Lower lobe of right lung (tissue), 2 donors: ENCODE results near the gene MIER3. TPM values are rescaled to one million over a fixed set of nuclear protein-coding genes. Genes with fewer than 3 reads are reported as not detected.

Experiments
- ATAC-seq, 2 donors: fragments of 200-7000 bp; cut with Tn5 transposase; one replicate each; pipeline ENCODE4 v1.9.1; 2020 to 2022; ENCODE audit warnings: mild to moderate bottlenecking in 2 of 2, moderate library complexity in 2 of 2
- DNase-seq: peaks from one replicate; pipeline ENCODE4 v3.0.0-alpha.2; 2020
- H3K27ac ChIP-seq: fragments of 200-600 bp; one replicate; pipeline ENCODE4 v1.8.0; 2022
- H3K27me3 ChIP-seq: fragments of 200-600 bp; one replicate; pipeline ENCODE4 v1.8.0; 2022; ENCODE audit warnings: low read depth
- H3K36me3 ChIP-seq: fragments of 200-600 bp; one replicate; pipeline ENCODE4 v1.8.0; 2022; ENCODE audit warnings: mild to moderate bottlenecking
- H3K4me1 ChIP-seq: fragments of 200-600 bp; one replicate; pipeline ENCODE4 v1.8.0; 2022
- H3K4me3 ChIP-seq: fragments of 200-600 bp; one replicate; pipeline ENCODE4 v1.8.0; 2022; ENCODE audit warnings: mild to moderate bottlenecking
- H3K9me3 ChIP-seq: fragments of 200-600 bp; one replicate; pipeline ENCODE4 v1.8.0; 2022
- intact Hi-C: fragments of 100-400 bp; cut with DNase I; formaldehyde crosslinking; loops from one replicate; pipeline ENCODE4 v1.11.0; 2022
- total RNA-seq: library from RNA; stranded (reverse); fragmentation: NEBNext Ultra II Directional; extraction: Animal tissue kit (Norgen Biotek cat#: 25700); gene quantifications from one replicate; pipeline ENCODE4 v1.2.1, GENCODE V29; 2021
- TF ChIP-seq, protein P1 (sequence below): fragments of 200-600 bp; IDR thresholded peaks from one replicate; pipeline ENCODE4 v1.8.0; 2022; ENCODE audit warnings: antibody characterized with exemption, mild to moderate bottlenecking
- donor health status: DM: no; HTN: yes; CAD: no; lungs with severe emphysema.

The MIER3 gene
- total RNA-seq, 1 donor from 2014 or later: 20.1 TPM

DNA sequence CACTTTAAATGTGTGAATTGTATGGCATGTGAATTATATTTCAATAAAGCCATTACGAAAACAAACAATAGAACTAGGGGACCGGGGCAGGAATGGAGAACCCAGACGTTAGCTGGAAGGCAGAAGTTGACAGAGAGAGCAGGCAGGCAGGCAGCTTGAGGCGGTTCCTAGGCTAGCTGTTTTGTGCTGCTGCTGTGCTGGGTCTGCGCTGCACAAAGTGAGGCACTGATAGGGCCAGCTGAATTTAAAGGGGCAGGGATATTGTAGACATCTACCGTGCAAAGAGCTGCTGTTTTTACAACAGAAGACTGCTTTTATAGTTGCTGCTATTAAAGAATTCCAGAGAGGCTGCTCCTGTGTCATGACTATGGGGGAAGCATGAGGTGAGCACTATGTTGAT is 21.6 kb upstream of the MIER3 start:
- TF ChIP-seq, protein P1, sequence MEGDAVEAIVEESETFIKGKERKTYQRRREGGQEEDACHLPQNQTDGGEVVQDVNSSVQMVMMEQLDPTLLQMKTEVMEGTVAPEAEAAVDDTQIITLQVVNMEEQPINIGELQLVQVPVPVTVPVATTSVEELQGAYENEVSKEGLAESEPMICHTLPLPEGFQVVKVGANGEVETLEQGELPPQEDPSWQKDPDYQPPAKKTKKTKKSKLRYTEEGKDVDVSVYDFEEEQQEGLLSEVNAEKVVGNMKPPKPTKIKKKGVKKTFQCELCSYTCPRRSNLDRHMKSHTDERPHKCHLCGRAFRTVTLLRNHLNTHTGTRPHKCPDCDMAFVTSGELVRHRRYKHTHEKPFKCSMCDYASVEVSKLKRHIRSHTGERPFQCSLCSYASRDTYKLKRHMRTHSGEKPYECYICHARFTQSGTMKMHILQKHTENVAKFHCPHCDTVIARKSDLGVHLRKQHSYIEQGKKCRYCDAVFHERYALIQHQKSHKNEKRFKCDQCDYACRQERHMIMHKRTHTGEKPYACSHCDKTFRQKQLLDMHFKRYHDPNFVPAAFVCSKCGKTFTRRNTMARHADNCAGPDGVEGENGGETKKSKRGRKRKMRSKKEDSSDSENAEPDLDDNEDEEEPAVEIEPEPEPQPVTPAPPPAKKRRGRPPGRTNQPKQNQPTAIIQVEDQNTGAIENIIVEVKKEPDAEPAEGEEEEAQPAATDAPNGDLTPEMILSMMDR: no peak
- H3K4me1 ChIP-seq: no peaks in the 10 kb centered on the region
- no peaks in the 10 kb centered on the region for H3K36me3 ChIP-seq
- H3K27ac ChIP-seq: no peak overlapping the region
- intact Hi-C loops: no loop called here
- H3K4me3 ChIP-seq: no peak overlapping the region
- H3K9me3 ChIP-seq: no peaks in the 10 kb centered on the region
- H3K27me3 ChIP-seq: no peaks in the 10 kb centered on the region
- DNase-seq (no peak), ATAC-seq (no peak)

DNA sequence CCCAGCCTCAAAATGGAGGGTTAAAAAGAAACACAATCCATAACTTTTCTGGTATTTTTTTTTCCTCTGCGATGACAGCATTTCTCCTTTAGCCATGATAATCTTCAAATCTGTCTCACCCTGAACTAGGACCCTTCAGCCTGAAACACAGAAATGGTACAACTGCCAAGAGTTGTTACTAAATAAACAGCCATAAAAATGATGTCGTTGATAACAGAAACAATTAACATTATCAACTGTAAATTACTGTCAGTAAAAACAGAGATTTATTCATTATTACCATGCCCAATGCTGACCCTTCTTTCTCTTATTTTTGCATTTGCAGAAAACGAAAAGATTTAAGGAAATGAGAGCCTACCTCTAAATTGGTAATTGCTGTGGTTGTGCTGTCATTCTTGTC is 19.4 kb upstream of the MIER3 start:
- intact Hi-C loops: no loop called here
- Histone ChIP-seq H3K27me3 (no peaks in the 10 kb centered on the region), H3K27ac (no peak overlapping the region), H3K9me3 (no peaks in the 10 kb centered on the region), H3K4me3 (no peak overlapping the region), H3K36me3 (no peaks in the 10 kb centered on the region), H3K4me1 (no peaks in the 10 kb centered on the region)
- ATAC-seq (no peak), DNase-seq (no peak)
- TF ChIP-seq, protein P1: no peak

DNA sequence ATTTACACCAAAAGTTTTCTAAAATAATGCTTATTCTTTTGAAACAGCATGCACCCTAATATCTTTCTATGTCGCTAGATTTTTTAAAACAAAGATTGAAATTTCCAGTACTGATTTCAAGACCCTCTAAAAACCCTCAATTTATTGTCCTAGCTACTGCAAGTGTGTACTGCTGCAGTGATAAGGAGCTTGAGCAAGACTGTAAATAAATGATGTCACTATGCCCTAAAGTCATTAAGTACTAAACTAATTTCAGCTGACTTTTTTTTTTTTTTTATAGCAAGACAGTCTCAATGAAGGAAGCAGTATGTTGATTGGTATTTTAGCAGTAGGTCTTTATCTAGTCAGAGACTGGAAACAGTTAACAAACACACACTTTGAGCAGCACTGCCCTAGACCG is 12.2 kb upstream of the MIER3 start:
- Histone ChIP-seq H3K27ac (no peak overlapping the region), H3K36me3 (no peaks in the 10 kb centered on the region), H3K9me3 (no peaks in the 10 kb centered on the region), H3K4me1 (no peaks in the 10 kb centered on the region), H3K27me3 (peaks cover 6% of the 10 kb centered on the region), H3K4me3 (no peak overlapping the region)
- intact Hi-C loops: no loop called here
- ATAC-seq (peak in 1 of 2 donors; percentile 56), DNase-seq (no peak)
- TF ChIP-seq, protein P1: no peak

DNA sequence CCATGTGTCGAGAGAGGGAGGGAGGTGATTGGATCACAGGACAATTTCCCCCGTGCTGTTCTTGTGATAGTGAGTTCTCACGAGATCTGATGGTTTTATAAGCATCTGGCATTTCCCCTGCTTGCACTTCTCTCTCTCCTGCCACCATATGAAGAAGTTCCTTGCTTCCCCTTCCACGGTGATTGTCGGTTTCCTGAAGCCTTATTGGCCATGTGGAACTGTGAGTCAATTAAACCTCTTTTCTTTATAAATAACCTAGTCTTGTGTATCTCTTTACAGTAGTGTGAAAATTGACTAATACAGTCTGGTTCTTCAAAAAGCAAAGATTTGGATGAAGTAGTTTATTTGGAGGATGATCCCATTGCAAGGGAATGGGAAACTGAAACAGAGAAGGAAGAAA is 11.3 kb upstream of the MIER3 start:
- Histone ChIP-seq H3K27me3 (peaks cover 6% of the 10 kb centered on the region), H3K4me3 (no peak overlapping the region), H3K4me1 (no peaks in the 10 kb centered on the region), H3K9me3 (no peaks in the 10 kb centered on the region), H3K27ac (no peak overlapping the region), H3K36me3 (no peaks in the 10 kb centered on the region)
- TF ChIP-seq, protein P1: no peak
- no peak for DNase-seq
- no peak for ATAC-seq
- intact Hi-C loops: no loop called here

DNA sequence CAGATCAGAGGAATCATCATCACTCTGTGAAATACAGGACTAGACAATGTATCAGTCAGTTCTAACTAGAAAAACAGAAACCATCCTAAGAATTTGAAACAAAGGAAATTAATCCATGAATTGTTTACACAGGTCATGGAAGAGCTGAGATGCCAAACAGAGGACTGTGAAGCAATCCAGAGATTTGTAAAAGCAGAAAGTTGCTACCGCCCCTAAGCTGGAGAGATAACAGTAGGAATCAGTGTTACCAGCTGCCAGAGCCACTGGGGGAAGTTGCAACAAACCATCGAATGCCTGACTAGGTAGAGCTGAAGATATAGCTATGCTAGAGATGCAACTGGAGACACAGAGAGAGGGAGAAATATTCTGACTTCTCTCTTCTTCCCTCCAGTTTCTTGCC is 10.4 kb upstream of the MIER3 start:
- TF ChIP-seq, protein P1: no peak
- intact Hi-C loops: no loop called here
- H3K36me3 ChIP-seq: no peaks in the 10 kb centered on the region
- H3K27ac ChIP-seq: no peak overlapping the region
- H3K4me1 ChIP-seq: no peaks in the 10 kb centered on the region
- ATAC-seq (no peak), DNase-seq (no peak)
- H3K9me3 ChIP-seq: no peaks in the 10 kb centered on the region
- H3K27me3 ChIP-seq: peaks cover 6% of the 10 kb centered on the region
- no peak overlapping the region for H3K4me3 ChIP-seq

DNA sequence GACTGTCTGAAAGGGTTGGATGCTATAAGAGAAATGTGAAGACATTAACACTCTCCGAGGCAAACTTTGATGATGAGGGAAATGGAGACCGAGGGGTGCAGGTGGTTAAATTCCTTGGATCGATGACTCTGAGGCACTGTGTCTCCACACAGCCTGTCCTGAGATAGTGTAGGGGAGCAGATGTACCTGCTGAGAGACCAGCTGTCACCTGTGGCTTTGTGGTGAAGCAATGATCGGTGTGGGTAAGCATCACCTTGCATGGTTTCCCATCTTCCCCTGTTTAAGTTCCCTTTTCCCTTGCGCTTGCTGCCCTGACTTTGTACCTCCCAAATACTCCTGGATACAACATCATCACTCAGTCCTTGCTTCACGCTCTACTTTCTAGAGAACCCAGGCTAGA is 9.8 kb upstream of the MIER3 start:
- intact Hi-C loops: no loop called here
- Histone ChIP-seq H3K27ac (no peak overlapping the region), H3K4me3 (no peak overlapping the region), H3K9me3 (no peaks in the 10 kb centered on the region), H3K36me3 (no peaks in the 10 kb centered on the region), H3K27me3 (peaks cover 6% of the 10 kb centered on the region), H3K4me1 (no peaks in the 10 kb centered on the region)
- DNase-seq: no peak
- TF ChIP-seq, protein P1: no peak
- no peak for ATAC-seq
